Calu3 (cell line): ENCODE data around the gene HOXB6. TPM values are rescaled to one million over a fixed set of nuclear protein-coding genes. Genes with fewer than 3 reads are reported as not detected.

Experiments used
- BruUV-seq: library from RNA; stranded (reverse); fragments of 400-500 nt; replicated peaks from 2 replicates; lab custom pipeline; 2021; lab: Mats Ljungman, UMichigan
- CTCF ChIA-PET: fragments of 300-600 bp; sonication (Branson Sonifier 250); formaldehyde crosslinking; loops from one replicate; lab custom pipeline; 2022; ENCODE audit warnings: antibody characterized with exemption; lab: Charles Lee
- DNase-seq: peaks from one replicate; pipeline ENCODE4 v3.0.0; 2022
- H3K27ac Mint-ChIP-seq: one replicate; pipeline ENCODE4 v1.8.0; 2022; ENCODE audit warnings: mixed read lengths; ENCODE audit not compliant: unreplicated experiment
- H3K27me3 Mint-ChIP-seq: one replicate; pipeline ENCODE4 v1.8.0; 2022; ENCODE audit warnings: mixed read lengths; ENCODE audit not compliant: unreplicated experiment
- H3K36me3 Mint-ChIP-seq: one replicate; pipeline ENCODE4 v1.8.0; 2022; ENCODE audit warnings: mild to moderate bottlenecking, moderate library complexity, mixed read lengths; ENCODE audit not compliant: insufficient read depth, unreplicated experiment
- H3K4me1 Mint-ChIP-seq: one replicate; pipeline ENCODE4 v1.8.0; 2022; ENCODE audit warnings: mild to moderate bottlenecking, low read depth, mixed read lengths; ENCODE audit not compliant: unreplicated experiment
- H3K4me3 Mint-ChIP-seq: one replicate; pipeline ENCODE4 v1.8.0; 2022; ENCODE audit warnings: mild to moderate bottlenecking, low read depth, moderate library complexity, mixed read lengths; ENCODE audit not compliant: unreplicated experiment
- H3K9me3 Mint-ChIP-seq: one replicate; pipeline ENCODE4 v1.8.0; 2022; ENCODE audit warnings: low read depth, mixed read lengths; ENCODE audit not compliant: unreplicated experiment
- intact Hi-C: fragments of 100-400 bp; cut with micrococcal nuclease; formaldehyde crosslinking; loops from one replicate; pipeline ENCODE4 v1.10.0; 2022; ENCODE audit not compliant: unreplicated experiment
- total RNA-seq: library from RNA; stranded (reverse); gene quantifications from 2 replicates; pipeline ENCODE4 v1.2.3, GENCODE V29; 2022
- TF ChIP-seq, protein P1 (sequence below): fragments of 200-600 bp; IDR thresholded peaks from one replicate; pipeline ENCODE4 v1.8.0; 2022; ENCODE audit warnings: antibody characterized with exemption; ENCODE audit not compliant: unreplicated experiment

The HOXB6 gene
- total RNA-seq, 1 experiment from 2014 or later, result 140 TPM

DNA sequence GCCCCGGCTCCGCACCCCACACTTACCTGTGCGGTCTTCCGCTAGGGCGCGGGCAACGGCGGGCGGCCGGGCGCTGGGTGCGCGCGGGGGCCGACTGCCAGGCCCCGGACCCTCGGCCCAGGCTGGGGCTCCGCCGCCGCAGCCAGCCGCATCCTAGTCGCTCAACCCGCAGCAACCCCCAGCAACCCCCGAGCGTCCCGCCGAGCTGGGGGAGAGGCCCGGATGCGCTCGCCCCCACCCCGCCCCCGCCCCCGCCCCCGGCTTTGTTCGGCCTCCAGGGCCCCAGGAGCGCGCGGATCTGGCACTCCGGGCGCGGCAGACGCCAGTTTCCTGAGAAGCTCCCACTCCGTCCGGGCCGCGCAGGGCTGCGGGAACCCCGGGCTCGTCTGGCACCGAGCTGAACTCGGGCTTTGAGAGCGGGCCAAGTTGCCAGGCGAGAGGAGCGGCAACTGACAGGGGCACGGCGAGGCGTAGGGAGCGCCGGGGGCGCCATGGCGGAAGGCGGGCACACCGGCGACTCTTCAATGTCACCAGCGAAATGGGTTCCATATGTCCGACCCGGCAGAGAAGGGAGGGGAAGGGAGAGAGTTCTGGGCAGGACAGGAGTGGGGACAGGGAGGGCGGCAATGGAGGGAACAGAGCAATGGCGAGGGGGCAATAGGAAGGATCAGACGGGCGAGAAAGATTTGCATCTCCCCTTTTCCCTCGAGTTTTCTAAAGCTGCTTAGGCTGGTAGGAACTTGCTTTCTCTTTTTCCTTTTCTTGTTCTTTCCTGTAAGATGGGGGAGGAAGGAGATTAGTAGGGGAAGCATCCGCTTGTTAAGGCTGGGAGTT lies 40.4 kb downstream of the HOXB6 start:
- Mint-ChIP-seq H3K4me1 (peaks cover 43% of the 10 kb centered on the region), H3K27ac (no peak overlapping the region), H3K4me3 (no peak overlapping the region), H3K27me3 (no peaks in the 10 kb centered on the region), H3K36me3 (peaks cover 61% of the 10 kb centered on the region), H3K9me3 (no peaks in the 10 kb centered on the region)
- CTCF ChIA-PET, result interaction anchor here (0.5 to 1.1 kb wide), 3 partner anchors 22 to 319 kb away, joined by 3 to 4 read pairs (median 3); no protein-coding TSS in a partner anchor
- no TSS peak for BruUV-seq
- TF ChIP-seq, protein P1, sequence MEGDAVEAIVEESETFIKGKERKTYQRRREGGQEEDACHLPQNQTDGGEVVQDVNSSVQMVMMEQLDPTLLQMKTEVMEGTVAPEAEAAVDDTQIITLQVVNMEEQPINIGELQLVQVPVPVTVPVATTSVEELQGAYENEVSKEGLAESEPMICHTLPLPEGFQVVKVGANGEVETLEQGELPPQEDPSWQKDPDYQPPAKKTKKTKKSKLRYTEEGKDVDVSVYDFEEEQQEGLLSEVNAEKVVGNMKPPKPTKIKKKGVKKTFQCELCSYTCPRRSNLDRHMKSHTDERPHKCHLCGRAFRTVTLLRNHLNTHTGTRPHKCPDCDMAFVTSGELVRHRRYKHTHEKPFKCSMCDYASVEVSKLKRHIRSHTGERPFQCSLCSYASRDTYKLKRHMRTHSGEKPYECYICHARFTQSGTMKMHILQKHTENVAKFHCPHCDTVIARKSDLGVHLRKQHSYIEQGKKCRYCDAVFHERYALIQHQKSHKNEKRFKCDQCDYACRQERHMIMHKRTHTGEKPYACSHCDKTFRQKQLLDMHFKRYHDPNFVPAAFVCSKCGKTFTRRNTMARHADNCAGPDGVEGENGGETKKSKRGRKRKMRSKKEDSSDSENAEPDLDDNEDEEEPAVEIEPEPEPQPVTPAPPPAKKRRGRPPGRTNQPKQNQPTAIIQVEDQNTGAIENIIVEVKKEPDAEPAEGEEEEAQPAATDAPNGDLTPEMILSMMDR, result no peak
- no peak for DNase-seq
- intact Hi-C loops, result no loop called here

DNA sequence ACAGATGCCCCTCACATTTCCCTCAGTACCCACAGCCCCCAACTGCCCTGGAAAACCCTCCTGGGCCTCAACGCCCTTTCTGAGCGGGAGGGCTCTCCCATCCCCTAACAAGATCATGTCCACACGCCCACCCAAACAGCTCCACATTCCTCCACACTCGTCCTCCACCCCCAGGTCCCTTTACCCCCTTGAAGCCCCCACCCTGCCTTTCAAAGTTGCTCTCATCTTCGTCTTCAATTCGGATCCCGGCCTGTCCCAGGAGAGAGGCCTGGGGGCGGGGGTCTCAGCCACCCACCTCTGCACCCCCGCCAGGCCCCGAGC lies 41.0 kb downstream of the HOXB6 start:
- H3K4me3 Mint-ChIP-seq, result no peak overlapping the region
- H3K4me1 Mint-ChIP-seq, result peaks cover 49% of the 10 kb centered on the region
- H3K27me3 Mint-ChIP-seq, result no peaks in the 10 kb centered on the region
- H3K9me3 Mint-ChIP-seq, result no peaks in the 10 kb centered on the region
- H3K36me3 Mint-ChIP-seq, result peaks cover 61% of the 10 kb centered on the region
- no TSS peak for BruUV-seq
- no peak for DNase-seq
- CTCF ChIA-PET, result interaction anchor here (0.9 to 2.3 kb wide), 3 partner anchors 22 to 256 kb away, joined by 4 to 5 read pairs (median 5); no protein-coding TSS in a partner anchor
- H3K27ac Mint-ChIP-seq, result no peak overlapping the region
- intact Hi-C loops, result no loop called here
- TF ChIP-seq, protein P1, result no peak

DNA sequence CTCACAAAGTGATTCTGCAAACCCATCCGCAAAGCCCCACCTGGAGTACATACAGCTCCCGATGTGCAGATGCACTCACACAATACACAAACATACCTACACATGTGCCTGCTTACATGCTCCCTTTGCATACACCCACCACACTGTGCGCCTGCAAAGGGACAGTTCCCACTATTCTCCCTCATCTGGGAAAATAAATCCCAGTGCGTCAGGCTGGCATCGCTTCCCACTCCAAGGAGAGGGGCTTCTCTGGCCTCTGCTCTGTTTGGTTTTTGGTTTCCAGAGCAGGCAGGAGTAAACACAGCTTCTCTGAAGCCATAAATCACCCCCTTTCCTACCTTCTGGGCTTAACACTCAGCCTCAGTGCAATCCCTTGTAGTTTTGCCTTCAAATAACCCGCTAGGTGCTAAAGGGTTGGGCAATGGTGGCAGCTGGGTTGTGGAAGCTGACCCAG lies 41.4 kb downstream of the HOXB6 start:
- intact Hi-C loops, result no loop called here
- no TSS peak for BruUV-seq
- TF ChIP-seq, protein P1, result no peak
- Mint-ChIP-seq H3K9me3 (no peaks in the 10 kb centered on the region), H3K27ac (no peak overlapping the region), H3K27me3 (no peaks in the 10 kb centered on the region), H3K36me3 (peaks cover 61% of the 10 kb centered on the region), H3K4me1 (peaks cover 53% of the 10 kb centered on the region), H3K4me3 (no peak overlapping the region)
- CTCF ChIA-PET, result interaction anchor here (0.6 to 2.3 kb wide), 4 partner anchors 19 to 352 kb away, joined by 5 to 7 read pairs (median 5); no protein-coding TSS in a partner anchor
- no peak for DNase-seq

DNA sequence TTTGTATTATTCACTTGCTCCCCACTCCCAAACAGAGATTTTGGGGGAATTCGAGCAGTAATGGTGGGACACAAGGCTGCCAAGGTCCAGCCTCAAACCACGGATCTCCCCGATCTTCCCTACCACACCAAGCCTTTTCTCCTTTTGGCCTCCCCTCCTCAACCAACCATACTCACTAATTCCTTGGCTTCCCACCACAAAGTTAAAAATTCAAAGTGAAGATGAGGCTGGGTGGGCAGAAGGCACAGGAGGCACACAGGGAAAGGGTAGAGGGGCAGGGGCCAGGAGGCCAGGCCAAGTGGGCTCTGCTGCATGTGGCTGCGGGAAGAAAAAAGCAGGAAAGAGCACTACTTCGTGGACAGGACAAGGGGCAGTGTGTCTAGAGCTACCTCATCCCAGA lies 41.9 kb downstream of the HOXB6 start:
- peaks cover 58% of the 10 kb centered on the region for H3K4me1 Mint-ChIP-seq
- DNase-seq, result no peak
- TF ChIP-seq, protein P1, result no peak
- H3K9me3 Mint-ChIP-seq, result no peaks in the 10 kb centered on the region
- H3K27me3 Mint-ChIP-seq, result no peaks in the 10 kb centered on the region
- peaks cover 63% of the 10 kb centered on the region for H3K36me3 Mint-ChIP-seq
- H3K4me3 Mint-ChIP-seq, result no peak overlapping the region
- BruUV-seq, result no TSS peak
- CTCF ChIA-PET, result interaction anchor here (0.6 to 2.3 kb wide), 10 partner anchors 16 to 352 kb away, joined by 3 to 7 read pairs (median 4); no protein-coding TSS in a partner anchor
- no peak overlapping the region for H3K27ac Mint-ChIP-seq
- intact Hi-C loops, result no loop called here
